Neural progenitor cell (in vitro differentiated cells): ENCODE results near the gene FLNA. TPM values are rescaled to one million over a fixed set of nuclear protein-coding genes. Genes with fewer than 3 reads are reported as not detected.

Experiments used
- DNase-seq: peaks from one replicate; pipeline ENCODE4 v3.0.0-alpha.2; 2016; ENCODE audit warnings: low spot score
- H2AFZ ChIP-seq: fragments of 200-600 bp; sonication (generic); replicated peaks from 2 replicates; pipeline ENCODE4 v1.6.1; 2016; ENCODE audit warnings: antibody characterized with exemption
- H3F3A ChIP-seq: fragments of 200-600 bp; sonication (generic); 2 replicates; pipeline ENCODE4 v1.6.1; 2016; ENCODE audit warnings: antibody characterized with exemption, low read depth
- H3K27ac ChIP-seq: fragments of 200-600 bp; sonication (generic); 2 replicates; pipeline ENCODE4 v1.5.1; 2016; ENCODE audit warnings: mild to moderate bottlenecking
- H3K27me3 ChIP-seq: fragments of 200-600 bp; sonication (generic); 2 replicates; pipeline ENCODE4 v1.6.1; 2016; ENCODE audit warnings: mild to moderate bottlenecking, moderate library complexity
- H3K36me3 ChIP-seq: fragments of 200-600 bp; sonication (generic); 2 replicates; pipeline ENCODE4 v1.5.1; 2016
- H3K4me1 ChIP-seq: fragments of 200-600 bp; sonication (generic); 2 replicates; pipeline ENCODE4 v1.6.1; 2016; ENCODE audit warnings: mixed run types
- H3K4me2 ChIP-seq: fragments of 200-600 bp; sonication (generic); 2 replicates; pipeline ENCODE4 v1.6.1; 2016
- H3K4me3 ChIP-seq: fragments of 200-600 bp; sonication (generic); 2 replicates; pipeline ENCODE4 v1.5.1; 2016
- H3K79me2 ChIP-seq: fragments of 200-600 bp; sonication (generic); 2 replicates; pipeline ENCODE4 v1.6.1; 2016; ENCODE audit warnings: low read depth
- H3K9ac ChIP-seq: fragments of 200-600 bp; sonication (generic); 2 replicates; pipeline ENCODE4 v1.6.1; 2016
- H3K9me3 ChIP-seq: fragments of 200-600 bp; sonication (generic); 2 replicates; pipeline ENCODE4 v1.5.1; 2016; ENCODE audit warnings: low read depth
- H4K20me1 ChIP-seq: fragments of 200-600 bp; sonication (generic); 2 replicates; pipeline ENCODE4 v1.6.1; 2016; ENCODE audit warnings: low read depth
- H3K27ac Mint-ChIP-seq: 3 replicates; pipeline ENCODE4 v1.8.0; 2021; ENCODE audit warnings: mixed read lengths
- H3K27me3 Mint-ChIP-seq: 2 replicates; pipeline ENCODE4 v1.8.0; 2022; ENCODE audit warnings: low read depth, mild to moderate bottlenecking, inconsistent platforms, moderate library complexity, mixed read lengths; ENCODE audit not compliant: insufficient read depth
- H3K36me3 Mint-ChIP-seq: 3 replicates; pipeline ENCODE4 v1.8.0; 2021; ENCODE audit warnings: mixed read lengths
- H3K4me1 Mint-ChIP-seq: 3 replicates; pipeline ENCODE4 v1.8.0; 2021; ENCODE audit warnings: mixed read lengths
- H3K4me3 Mint-ChIP-seq: 3 replicates; pipeline ENCODE4 v1.8.0; 2021; ENCODE audit warnings: mild to moderate bottlenecking, moderate library complexity, mixed read lengths
- H3K9me3 Mint-ChIP-seq: 3 replicates; pipeline ENCODE4 v1.8.0; 2020; ENCODE audit warnings: mixed read lengths
- CTCF ChIP-seq: fragments of 200-600 bp; sonication (generic); IDR thresholded peaks from 2 replicates; pipeline ENCODE4 v1.5.1; 2017; ENCODE audit warnings: antibody characterized with exemption, mild to moderate bottlenecking
- EZH2 ChIP-seq: fragments of 200-600 bp; sonication (generic); IDR thresholded peaks from 2 replicates; pipeline ENCODE4 v1.6.1; 2017; ENCODE audit warnings: antibody characterized with exemption, mild to moderate bottlenecking, moderate library complexity
- EZH2phosphoT487 ChIP-seq: fragments of 200-600 bp; sonication (generic); IDR thresholded peaks from 2 replicates; pipeline ENCODE4 v1.6.1; 2017; ENCODE audit warnings: antibody characterized with exemption
- total RNA-seq: library from RNA; depleted of rRNA; stranded (reverse); fragments of >200 nt; gene quantifications from 2 replicates; pipeline ENCODE4 v1.2.3, GENCODE V29; 2015; ENCODE audit warnings: low replicate concordance

The FLNA gene
- total RNA-seq, 1 donor from 2014 or later: 189 TPM

GRCh38 chrX:154355094-154355775 is 19.2 kb downstream of the FLNA start:
- peaks cover 5% of the 10 kb centered on the region for H3K27me3 Mint-ChIP-seq
- no peaks in the 10 kb centered on the region for H3K9me3 ChIP-seq
- H3K27ac ChIP-seq: no peak overlapping the region
- H3K9ac ChIP-seq: no peak overlapping the region
- no peaks in the 10 kb centered on the region for H3K36me3 ChIP-seq
- H3K4me1 Mint-ChIP-seq: no peaks in the 10 kb centered on the region
- peaks cover 10% of the 10 kb centered on the region for H3K9me3 Mint-ChIP-seq
- no peaks in the 10 kb centered on the region for H3F3A ChIP-seq
- no peaks in the 10 kb centered on the region for H3K4me1 ChIP-seq
- no peak overlapping the region for H3K4me3 Mint-ChIP-seq
- H4K20me1 ChIP-seq: peaks cover 52% of the 10 kb centered on the region
- H3K27me3 ChIP-seq: no peaks in the 10 kb centered on the region
- no peak overlapping the region for H3K27ac Mint-ChIP-seq
- no peak for DNase-seq
- no peak overlapping the region for H3K4me3 ChIP-seq
- H3K79me2 ChIP-seq: no peaks in the 10 kb centered on the region
- TF ChIP-seq EZH2phosphoT487 (no peak), CTCF (no peak), EZH2 (no peak)
- peaks cover 2% of the 10 kb centered on the region for H3K36me3 Mint-ChIP-seq
- no peak overlapping the region for H3K4me2 ChIP-seq
- H2AFZ ChIP-seq: no peak overlapping the region

GRCh38 chrX:154354516-154354915 is 19.9 kb downstream of the FLNA start:
- Mint-ChIP-seq H3K27me3 (peaks cover 8% of the 10 kb centered on the region), H3K4me1 (no peaks in the 10 kb centered on the region), H3K9me3 (peaks cover 10% of the 10 kb centered on the region), H3K36me3 (peaks cover 2% of the 10 kb centered on the region), H3K4me3 (no peak overlapping the region), H3K27ac (no peak overlapping the region)
- Histone ChIP-seq H3K4me2 (no peak overlapping the region), H2AFZ (no peak overlapping the region), H3K79me2 (no peaks in the 10 kb centered on the region), H3K4me1 (no peaks in the 10 kb centered on the region), H3K9ac (no peak overlapping the region), H3F3A (peaks cover 4% of the 10 kb centered on the region), H4K20me1 (peaks cover 57% of the 10 kb centered on the region), H3K9me3 (no peaks in the 10 kb centered on the region), H3K27ac (no peak overlapping the region), H3K27me3 (no peaks in the 10 kb centered on the region), H3K36me3 (no peaks in the 10 kb centered on the region), H3K4me3 (no peak overlapping the region)
- TF ChIP-seq EZH2phosphoT487 (no peak), CTCF (no peak), EZH2 (no peak)
- no peak for DNase-seq

GRCh38 chrX:154354013-154354412 is 20.4 kb downstream of the FLNA start:
- Mint-ChIP-seq H3K27me3 (peaks cover 11% of the 10 kb centered on the region), H3K4me1 (no peaks in the 10 kb centered on the region), H3K9me3 (peaks cover 9% of the 10 kb centered on the region), H3K27ac (no peak overlapping the region), H3K4me3 (no peak overlapping the region), H3K36me3 (peaks cover 2% of the 10 kb centered on the region)
- Histone ChIP-seq H3K9me3 (no peaks in the 10 kb centered on the region), H3K4me2 (no peak overlapping the region), H3K79me2 (no peaks in the 10 kb centered on the region), H3K4me1 (no peaks in the 10 kb centered on the region), H3K4me3 (no peak overlapping the region), H3K9ac (no peak overlapping the region), H3K27me3 (no peaks in the 10 kb centered on the region), H3K36me3 (no peaks in the 10 kb centered on the region), H4K20me1 (peaks cover 59% of the 10 kb centered on the region), H2AFZ (no peak overlapping the region), H3F3A (peaks cover 4% of the 10 kb centered on the region), H3K27ac (no peak overlapping the region)
- no peak for TF ChIP-seq CTCF
- no peak for TF ChIP-seq EZH2
- TF ChIP-seq EZH2phosphoT487: no peak
- no peak for DNase-seq
